GM15510 (cell line): ENCODE measurements around the gene MYO3B.

Experiments
- POLR2A ChIP-seq: IDR thresholded peaks from 3 replicates; pipeline ENCODE4 v1.6.1; 2011; ENCODE audit warnings: borderline replicate concordance; ENCODE audit not compliant: insufficient read length; ENCODE audit errors: extremely low read depth

The MYO3B gene

DNA sequence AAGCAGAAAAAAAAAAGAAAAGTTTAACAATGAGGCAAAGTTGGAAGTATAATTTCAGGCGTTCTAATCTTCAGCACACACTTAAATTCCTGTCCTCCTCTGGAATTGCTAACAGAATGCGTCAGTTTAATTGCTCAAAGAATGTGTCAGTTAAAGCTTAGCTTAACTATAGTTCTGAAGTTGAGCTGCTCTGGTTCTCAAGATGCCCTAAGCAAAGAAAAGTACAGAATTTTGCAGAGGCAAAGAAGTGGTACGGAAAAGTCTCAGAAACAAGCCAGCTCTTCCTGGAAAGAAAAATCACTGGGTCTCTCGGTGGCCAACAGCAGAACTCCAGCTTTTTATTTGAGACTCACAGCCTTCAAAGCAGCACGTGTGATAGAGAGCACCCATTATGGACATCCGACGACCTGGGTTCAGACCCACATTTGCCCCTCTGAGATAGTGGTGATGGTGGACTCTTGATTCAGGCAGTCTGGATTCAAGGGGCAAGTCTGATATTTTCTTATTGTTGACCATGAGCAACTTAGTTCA, 22.2 kb upstream of the MYO3B start:
- TF ChIP-seq POLR2A, result no peak

DNA sequence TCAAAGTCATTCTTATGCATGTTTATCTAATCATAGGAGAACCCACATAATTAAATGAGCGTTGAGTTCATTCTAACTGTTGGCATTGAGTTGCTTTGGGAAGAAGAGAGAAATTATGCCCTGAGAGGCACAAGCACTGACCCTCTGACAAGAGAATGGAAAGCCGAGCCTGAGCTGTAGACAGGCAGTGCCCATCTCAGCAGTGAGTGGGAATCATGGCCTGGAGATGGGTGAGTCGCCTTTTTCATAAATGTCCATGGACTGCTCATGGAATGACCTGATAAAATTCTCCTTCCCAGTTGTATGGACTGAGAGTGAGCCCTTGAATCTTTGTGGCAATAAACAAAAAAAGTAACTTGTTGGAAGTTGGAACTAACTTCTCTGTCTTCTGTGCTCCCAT, 21.4 kb upstream of the MYO3B start:
- TF ChIP-seq POLR2A, result no peak

DNA sequence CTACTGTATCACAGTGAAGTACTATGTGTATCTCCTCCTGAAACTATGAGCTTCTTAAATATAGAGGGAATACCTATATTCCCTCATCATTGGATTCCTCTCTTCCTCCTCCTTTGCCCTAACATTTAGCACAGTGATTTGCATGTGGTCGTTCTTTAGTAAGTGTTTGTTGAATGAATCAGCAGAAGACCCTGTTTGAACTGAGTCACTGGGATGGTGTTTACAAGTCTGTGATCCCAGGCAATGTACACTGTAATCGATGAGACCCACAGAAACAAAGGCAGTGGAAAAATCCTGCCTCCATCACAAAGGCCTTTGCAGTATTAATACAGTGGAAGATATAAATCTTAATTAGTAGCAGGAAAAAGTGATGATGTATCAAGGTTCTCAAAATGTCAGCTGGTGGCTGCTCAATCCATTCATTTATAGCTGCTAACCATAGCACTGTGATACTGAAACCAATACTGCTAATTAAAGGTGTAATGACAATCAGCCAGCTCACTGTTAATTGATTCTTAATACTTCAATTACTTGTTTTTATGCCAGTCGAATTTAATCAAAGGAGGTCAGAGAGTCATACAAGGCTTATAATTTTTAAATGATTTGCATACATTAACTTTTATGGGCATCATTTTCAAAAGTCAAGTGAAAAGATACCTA, 20.8 kb upstream of the MYO3B start:
- no peak for TF ChIP-seq POLR2A

DNA sequence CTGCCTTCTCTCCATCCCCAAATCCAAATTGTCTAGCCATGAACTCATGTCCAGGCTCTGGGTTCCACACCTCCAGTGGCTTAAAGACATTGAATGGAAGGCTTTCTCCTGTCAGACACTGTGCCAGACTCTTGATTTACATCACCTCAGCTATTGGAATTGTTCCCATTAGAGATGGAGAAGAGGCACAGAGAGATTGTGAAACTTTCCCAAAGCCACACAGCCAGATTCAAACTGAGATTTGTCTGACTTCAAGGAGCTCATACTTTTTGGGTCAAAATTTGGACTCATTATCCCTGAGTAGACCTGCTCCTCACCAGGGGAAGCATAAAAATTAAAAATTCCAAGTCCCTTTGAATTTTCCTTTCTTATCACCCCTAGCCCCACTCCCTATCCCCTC, 18.9 kb upstream of the MYO3B start:
- TF ChIP-seq POLR2A, result no peak

DNA sequence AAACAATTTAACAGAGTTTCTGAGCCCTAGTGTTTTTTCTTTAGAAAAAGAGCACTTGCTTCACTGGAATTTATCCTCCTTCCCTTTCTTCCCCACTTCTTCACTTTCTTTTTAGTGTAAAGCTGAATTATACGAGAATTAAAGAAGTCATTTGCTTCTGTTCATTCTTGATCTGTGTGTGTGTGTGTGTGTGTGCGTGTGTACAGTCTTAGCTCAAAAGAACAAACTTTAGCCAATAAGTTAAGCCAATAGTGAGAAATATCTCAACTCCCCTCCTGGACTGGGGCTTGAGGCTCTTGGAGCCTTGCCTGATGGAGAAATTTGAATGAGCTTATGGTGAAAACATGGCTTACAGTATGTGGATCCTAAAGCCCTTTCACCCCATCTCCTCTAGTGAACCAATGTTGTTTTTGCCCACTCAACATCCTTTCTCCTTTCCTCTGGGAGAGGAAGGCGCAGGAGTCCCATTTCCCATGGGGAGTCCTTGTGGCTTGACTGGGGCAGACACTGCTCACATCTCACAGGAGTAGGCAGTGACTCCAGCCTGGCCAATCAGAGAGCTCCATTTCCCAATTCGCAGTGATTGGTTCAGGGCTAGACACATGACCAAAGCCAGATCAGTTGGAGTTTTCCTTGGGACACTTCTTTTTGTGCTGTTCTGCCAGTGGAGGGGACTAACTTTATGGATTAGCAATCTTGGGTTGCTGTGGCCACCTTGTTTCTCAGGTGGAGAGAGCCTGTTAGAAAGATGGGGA, 16.3 kb upstream of the MYO3B start:
- TF ChIP-seq POLR2A, result no peak

DNA sequence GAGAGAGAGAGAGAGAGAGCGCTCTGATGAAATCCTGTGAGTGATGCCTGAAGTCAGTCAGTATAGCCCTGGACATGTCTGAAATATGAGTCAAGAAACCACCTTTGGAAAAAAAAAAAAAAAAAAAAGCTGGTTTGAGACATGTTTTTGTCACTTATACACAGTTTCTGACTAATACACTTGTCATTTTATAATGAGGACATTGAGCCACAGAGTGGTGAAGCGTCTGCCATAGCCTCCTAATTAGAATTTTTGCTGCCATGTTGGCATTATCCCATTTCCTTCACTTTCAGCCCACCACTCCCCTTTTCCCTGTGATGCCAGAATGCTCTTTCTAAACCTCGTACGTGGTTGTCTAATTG, 15.7 kb upstream of the MYO3B start:
- no peak for TF ChIP-seq POLR2A

DNA sequence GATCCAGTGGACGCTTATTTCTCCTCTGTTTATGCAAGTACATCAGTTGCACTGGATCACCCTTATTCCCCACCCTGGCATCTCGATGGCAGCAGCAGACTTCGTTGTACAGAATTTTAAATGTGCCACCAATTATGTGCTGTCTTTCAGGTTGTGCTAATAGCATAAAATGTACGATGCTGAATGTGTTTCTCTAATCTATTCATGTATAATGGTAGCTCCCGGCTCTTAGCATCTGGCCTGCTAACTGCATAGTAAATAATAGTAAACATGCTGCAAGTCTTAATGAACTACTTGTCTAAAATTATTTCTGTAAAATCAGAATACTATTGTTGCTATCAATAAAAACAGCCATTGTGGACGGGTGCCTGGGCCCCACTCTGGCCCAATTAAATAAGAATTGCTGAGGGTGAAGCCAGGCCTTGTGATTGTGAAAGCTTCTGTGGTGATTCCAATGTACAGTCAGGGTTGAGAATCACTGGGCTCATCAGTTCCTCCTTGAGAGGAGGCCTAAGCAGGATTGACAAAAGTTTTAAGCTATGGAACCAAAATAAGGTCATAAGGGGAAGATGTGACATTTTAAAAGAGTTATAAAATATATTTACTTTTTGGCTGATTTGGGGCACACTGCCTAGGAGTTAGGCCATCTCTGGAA, 14.4 kb upstream of the MYO3B start:
- TF ChIP-seq POLR2A, result no peak

DNA sequence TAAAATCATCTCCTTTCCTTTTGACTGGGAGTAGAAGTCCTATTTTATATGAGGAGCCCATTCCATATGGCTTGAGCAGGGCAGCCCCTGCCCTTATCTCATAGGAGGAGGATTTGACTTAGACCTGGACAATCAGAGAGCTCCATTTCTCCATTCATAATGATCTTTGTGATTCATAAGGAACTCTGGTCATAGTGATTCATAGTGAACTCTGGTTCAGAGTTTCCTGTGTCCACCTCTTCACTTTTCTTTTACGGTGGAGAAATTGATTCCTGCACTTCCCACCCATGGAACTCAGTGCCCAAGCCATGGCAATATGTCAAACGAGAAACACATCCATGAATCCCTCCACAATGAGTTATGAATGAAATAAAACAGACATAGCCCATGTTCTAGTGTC, 12.8 kb upstream of the MYO3B start:
- TF ChIP-seq POLR2A, result no peak

DNA sequence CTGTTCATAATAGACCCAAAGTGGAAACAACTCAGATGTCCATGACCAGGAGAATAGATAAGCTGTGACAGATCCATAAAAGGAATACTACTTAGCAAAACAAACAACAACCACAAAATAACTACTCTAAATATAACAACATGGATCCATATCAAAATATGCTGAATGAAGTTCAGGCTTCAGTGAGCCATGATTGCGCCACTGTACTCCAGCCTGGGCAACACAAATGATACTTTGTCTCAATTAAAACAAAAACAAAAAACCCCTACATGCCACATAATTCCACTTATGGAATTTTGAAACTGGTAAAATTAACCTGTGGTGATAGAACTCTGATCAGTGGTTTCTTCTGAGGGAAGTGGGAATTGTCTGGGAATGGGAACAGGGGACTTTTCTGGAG, 11.2 kb upstream of the MYO3B start:
- no peak for TF ChIP-seq POLR2A

DNA sequence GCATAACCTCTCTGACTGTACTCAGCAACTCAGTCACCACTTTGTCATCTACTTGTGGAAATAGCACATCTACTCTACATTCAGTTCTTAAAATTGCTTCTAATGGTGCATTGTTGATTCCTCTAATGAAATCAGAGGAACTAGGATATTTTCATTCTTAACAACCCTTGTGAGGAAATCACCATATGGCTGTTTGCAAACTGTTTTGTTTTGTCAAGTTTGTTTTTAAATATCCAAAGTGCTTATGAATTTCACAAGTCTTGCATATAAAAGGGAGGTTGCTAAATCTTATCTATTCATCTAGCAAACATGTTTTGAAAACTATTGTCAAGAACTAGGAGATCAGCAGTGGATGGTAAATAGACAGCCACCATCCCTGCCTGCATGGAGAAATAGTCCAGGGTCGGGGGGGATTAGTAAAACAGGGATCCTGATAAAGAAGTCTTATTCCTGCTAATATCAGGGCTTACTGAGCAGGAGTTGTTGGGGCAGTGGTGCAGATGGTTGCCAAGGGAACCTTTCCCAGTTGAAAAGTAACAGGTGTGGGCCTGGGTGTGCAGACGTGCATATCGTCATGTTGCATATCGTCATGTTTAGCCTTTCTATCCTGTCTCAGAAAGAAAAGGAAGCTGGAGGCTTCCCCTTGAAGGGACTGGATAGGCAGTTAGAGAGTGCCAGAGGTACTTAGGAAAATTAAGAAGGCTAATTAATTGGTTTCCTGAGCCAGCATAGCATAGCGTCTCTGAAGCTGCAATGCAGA, 7.5 kb upstream of the MYO3B start:
- no peak for TF ChIP-seq POLR2A

DNA sequence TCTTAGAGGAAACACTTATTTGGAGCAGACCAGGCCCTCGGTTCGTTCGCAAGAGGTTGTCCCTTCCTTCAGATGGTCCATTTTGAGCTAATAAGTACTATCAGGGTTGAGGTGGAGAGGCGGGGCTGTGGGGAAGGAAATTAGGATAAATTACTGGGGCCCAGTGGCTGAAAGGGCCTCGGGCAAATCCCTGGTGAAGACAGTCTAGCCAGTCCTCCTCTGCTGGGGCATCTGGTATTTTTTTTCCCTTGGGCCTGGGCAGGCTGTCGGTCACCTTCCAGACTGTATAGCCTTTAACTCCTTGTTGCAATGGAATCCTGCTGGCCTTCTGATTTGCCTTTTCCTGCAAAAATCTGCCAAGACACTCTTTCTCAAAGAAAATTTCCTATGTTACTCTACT, 1.7 kb upstream of the MYO3B start:
- no peak for TF ChIP-seq POLR2A

DNA sequence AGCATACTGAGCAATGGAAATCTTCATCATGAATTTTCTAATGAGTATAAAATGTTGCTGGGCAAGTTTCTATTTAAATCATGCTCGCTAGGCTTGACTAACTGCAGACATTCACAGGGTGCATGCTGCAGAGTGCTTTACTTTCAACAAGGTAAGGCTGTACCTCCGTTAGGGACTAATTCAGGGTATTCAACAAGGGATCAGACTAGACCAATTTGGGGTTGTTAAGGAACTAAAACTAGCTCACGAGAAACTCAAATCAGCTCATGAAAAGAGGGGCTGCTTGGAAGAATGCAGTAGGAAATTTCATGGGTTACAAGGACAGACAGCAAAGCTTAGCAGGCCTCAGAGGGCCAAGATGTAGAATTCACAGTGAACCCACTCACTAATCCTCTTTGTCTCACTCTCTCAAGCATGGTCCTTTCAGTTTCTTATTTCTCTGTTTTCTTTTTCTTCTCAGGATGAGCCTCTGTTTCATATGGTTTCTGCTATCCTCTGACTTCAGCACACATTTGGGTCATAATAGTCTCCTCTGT, 2.2 kb downstream of the MYO3B start:
- TF ChIP-seq POLR2A, result no peak

DNA sequence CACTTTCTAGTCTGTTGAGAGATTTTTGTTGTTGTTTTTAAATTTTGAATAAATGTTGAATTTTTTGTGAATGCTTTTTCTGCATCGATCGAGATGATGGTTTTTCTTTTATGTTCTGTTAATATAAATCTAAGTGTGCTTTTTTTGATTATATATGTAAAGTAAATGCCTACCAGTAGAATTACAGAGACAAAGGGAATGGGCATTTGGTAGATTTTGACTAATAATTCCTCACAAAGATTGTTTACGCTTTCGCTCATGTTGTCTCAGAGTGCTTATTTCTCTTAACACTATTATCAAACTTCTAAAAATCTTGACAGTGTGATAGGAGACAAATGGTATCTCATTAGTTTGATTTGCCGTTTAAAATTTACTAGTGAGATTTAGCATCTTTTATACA, 3.7 kb downstream of the MYO3B start:
- TF ChIP-seq POLR2A, result no peak

DNA sequence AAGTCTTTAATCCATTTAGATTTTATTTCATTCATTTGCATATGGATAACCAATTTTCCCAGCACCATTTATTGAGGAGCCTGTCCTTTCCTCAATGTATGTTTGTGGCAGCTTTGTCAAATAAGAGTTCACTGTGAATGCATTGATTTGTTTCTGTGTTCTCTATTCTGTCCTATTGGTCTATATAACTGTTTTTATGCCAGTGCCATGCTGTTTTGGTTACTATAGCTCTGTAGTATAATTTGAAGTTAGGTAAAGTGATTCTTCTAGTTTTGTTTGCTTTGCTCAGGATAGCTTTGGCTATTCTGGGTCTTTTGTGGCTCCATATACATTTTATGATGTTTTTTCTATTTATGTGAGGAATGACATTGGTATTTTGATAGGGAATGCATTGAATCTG, 7.4 kb downstream of the MYO3B start:
- no peak for TF ChIP-seq POLR2A

DNA sequence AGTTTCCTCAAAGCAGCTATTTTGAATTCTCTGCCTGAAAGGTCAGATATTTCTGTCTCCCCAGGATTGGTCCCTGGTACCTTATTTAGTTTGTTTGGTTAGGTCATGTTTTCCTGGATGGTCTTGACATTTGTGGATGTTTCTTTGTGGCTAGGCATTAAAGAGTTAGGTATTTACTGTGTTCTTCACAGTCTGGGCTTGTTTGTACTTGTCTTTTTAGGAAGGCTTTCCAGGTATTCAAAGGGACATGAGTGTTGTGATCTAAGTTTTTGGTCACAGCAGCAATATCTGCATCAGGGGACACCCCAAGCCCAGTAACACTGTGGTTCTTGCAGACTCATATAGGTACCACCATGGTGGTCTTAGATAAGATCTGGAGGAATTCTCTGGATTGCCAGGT, 11.8 kb downstream of the MYO3B start:
- no peak for TF ChIP-seq POLR2A
